GM23338 (cell line): ENCODE data around the gene ARL13B.

ENCODE experiments used
- CREB1 ChIP-seq: fragments of 250-450 bp; sonication (Bioruptor Pico); IDR thresholded peaks from 2 replicates; pipeline ENCODE4 v1.5.0; 2020; ENCODE audit warnings: low read depth, mild to moderate bottlenecking, moderate library complexity
- CTCF ChIP-seq, 2 experiments: fragments of 200-600 bp in 1 of 2; sonication (generic) in 1 of 2; conservative IDR thresholded peaks; 2 replicates each; pipeline versions ENCODE4 v1.5.1 to v1.6.1; 2016 to 2017; ENCODE audit warnings: antibody characterized with exemption in 2 of 2, low read depth in 2 of 2, mild to moderate bottlenecking in 2 of 2, moderate library complexity in 1 of 2
- ETS1 ChIP-seq: IDR thresholded peaks from 2 replicates; pipeline ENCODE4 v1.6.1; 2016; ENCODE audit warnings: antibody characterized with exemption
- EZH2 ChIP-seq: fragments of 200-600 bp; sonication (generic); IDR thresholded peaks from one replicate; pipeline ENCODE4 v1.8.0; 2017; ENCODE audit warnings: antibody characterized with exemption, mild to moderate bottlenecking, low read depth; ENCODE audit not compliant: unreplicated experiment
- EZH2phosphoT487 ChIP-seq: fragments of 200-600 bp; sonication (generic); IDR thresholded peaks from one replicate; pipeline ENCODE4 v1.8.1; 2018; ENCODE audit warnings: antibody characterized with exemption; ENCODE audit not compliant: unreplicated experiment
- JUNB ChIP-seq: IDR thresholded peaks from one replicate; pipeline ENCODE4 v1.6.1; 2016; ENCODE audit warnings: antibody characterized with exemption; ENCODE audit not compliant: unreplicated experiment
- NANOG ChIP-seq: IDR thresholded peaks from 2 replicates; pipeline ENCODE4 v1.6.1; 2016; ENCODE audit warnings: antibody characterized with exemption, borderline replicate concordance
- POLR2AphosphoS5 ChIP-seq: IDR thresholded peaks from 2 replicates; pipeline ENCODE4 v1.6.1; 2016; ENCODE audit warnings: antibody characterized with exemption, low read depth
- REST ChIP-seq: IDR thresholded peaks from one replicate; pipeline ENCODE4 v1.6.1; 2018; ENCODE audit warnings: antibody characterized with exemption; ENCODE audit not compliant: unreplicated experiment
- STAT1 ChIP-seq: IDR thresholded peaks from one replicate; pipeline ENCODE4 v1.6.1; 2016; ENCODE audit warnings: antibody characterized with exemption; ENCODE audit not compliant: unreplicated experiment
- ZNF114 ChIP-seq: fragments of 250-450 bp; sonication (Bioruptor Pico); IDR thresholded peaks from 2 replicates; pipeline ENCODE4 v1.5.0; 2020; ENCODE audit warnings: mild to moderate bottlenecking, moderate library complexity
- ZNF331 ChIP-seq: fragments of 250-450 bp; sonication (Bioruptor Pico); IDR thresholded peaks from 2 replicates; pipeline ENCODE4 v1.5.0; 2020; ENCODE audit warnings: low read depth, mild to moderate bottlenecking, moderate library complexity
- ZNF462 ChIP-seq: fragments of 250-450 bp; sonication (Bioruptor Pico); IDR thresholded peaks from 2 replicates; pipeline ENCODE4 v1.5.0; 2020; ENCODE audit warnings: mild to moderate bottlenecking, moderate library complexity

- no peak for TF ChIP-seq STAT1
- TF ChIP-seq JUNB: no peak
- no peak for TF ChIP-seq CTCF (conservative IDR thresholded peaks at IDR 0.05; ENCODE audit: low read depth in 2 of 2)
- no peak for TF ChIP-seq POLR2AphosphoS5
- TF ChIP-seq REST: no peak
- no peak for TF ChIP-seq EZH2
- TF ChIP-seq EZH2phosphoT487: no peak
- no peak for TF ChIP-seq CREB1
- TF ChIP-seq ETS1: no peak
- no peak for TF ChIP-seq NANOG
- no peak for TF ChIP-seq ZNF462 (CRISPR knock-in tag)
- no peak for TF ChIP-seq ZNF331 (CRISPR knock-in tag)
- TF ChIP-seq ZNF114 (CRISPR knock-in tag): no peak
Observed at GRCh38 chr3:93981649-93982048, 1.7 kb downstream of the ARL13B start.
